Central memory CD8-positive, alpha-beta T cell (primary cell): Measurements from ENCODE around the gene MYH6.
"Not testable (repeated sequence)": the region's sequence is repeated elsewhere in the genome, so short reads cannot be mapped to it uniquely, and the experiment has no call there.

Experiments used
- ATAC-seq: fragments of 150-1000 bp; cut with Tn5 transposase; replicated peaks from 2 replicates; pipeline ENCODE4 v1.10.0; 2022; ENCODE audit warnings: mild to moderate bottlenecking, moderate FRiP score, moderate number of reproducible peaks; ENCODE audit not compliant: poor library complexity, severe bottlenecking; ENCODE audit errors: extremely low read depth
- DNase-seq, 2 donors: peaks; one replicate each; pipeline ENCODE4 v3.0.0; 2021; ENCODE audit warnings: low spot score in 2 of 2
- H3K27ac Mint-ChIP-seq: one replicate; pipeline ENCODE4 v1.8.0; 2022; ENCODE audit warnings: low read depth, mild to moderate bottlenecking, moderate library complexity, mixed read lengths
- H3K27me3 Mint-ChIP-seq: one replicate; pipeline ENCODE4 v1.8.0; 2022; ENCODE audit warnings: mixed read lengths
- H3K36me3 Mint-ChIP-seq: one replicate; pipeline ENCODE4 v1.8.0; 2022; ENCODE audit warnings: mild to moderate bottlenecking, moderate library complexity, mixed read lengths; ENCODE audit not compliant: insufficient read depth
- H3K4me1 Mint-ChIP-seq: one replicate; pipeline ENCODE4 v1.8.0; 2022; ENCODE audit warnings: mixed read lengths
- H3K4me3 Mint-ChIP-seq: one replicate; pipeline ENCODE4 v1.8.0; 2022; ENCODE audit warnings: mild to moderate bottlenecking, moderate library complexity, mixed read lengths
- H3K9me3 Mint-ChIP-seq: one replicate; pipeline ENCODE4 v1.8.0; 2022; ENCODE audit warnings: mixed read lengths

The MYH6 gene

GRCh38 chr14:23396126-23396525 is 11.9 kb downstream of the MYH6 start:
- ATAC-seq (no peak), DNase-seq (no peak)
- Mint-ChIP-seq H3K4me1 (no peaks in the 10 kb centered on the region), H3K36me3 (peaks cover 3% of the 10 kb centered on the region), H3K9me3 (no peaks in the 10 kb centered on the region), H3K27ac (no peak overlapping the region), H3K4me3 (no peak overlapping the region), H3K27me3 (peaks cover 19% of the 10 kb centered on the region)

GRCh38 chr14:23392613-23393012 is 15.5 kb downstream of the MYH6 start:
- DNase-seq (no peak), ATAC-seq (no peak)
- Mint-ChIP-seq H3K9me3 (no peaks in the 10 kb centered on the region), H3K27me3 (peaks cover 45% of the 10 kb centered on the region), H3K36me3 (peaks cover 3% of the 10 kb centered on the region), H3K4me3 (no peak overlapping the region), H3K4me1 (no peaks in the 10 kb centered on the region), H3K27ac (no peak overlapping the region)

- not testable (repeated sequence) for H3K27ac Mint-ChIP-seq, ATAC-seq, DNase-seq, H3K9me3 Mint-ChIP-seq, H3K36me3 Mint-ChIP-seq, H3K4me1 Mint-ChIP-seq, H3K4me3 Mint-ChIP-seq
- peaks cover 45% of the 10 kb centered on the region for H3K27me3 Mint-ChIP-seq
Measured at GRCh38 chr14:23389871-23390270, 18.2 kb downstream of the MYH6 start.

GRCh38 chr14:23389396-23389795 is 18.7 kb downstream of the MYH6 start:
- H3K27ac Mint-ChIP-seq = no peak overlapping the region
- H3K4me1 Mint-ChIP-seq = no peaks in the 10 kb centered on the region
- ATAC-seq = no peak
- peaks cover 47% of the 10 kb centered on the region for H3K27me3 Mint-ChIP-seq
- H3K4me3 Mint-ChIP-seq = no peak overlapping the region
- DNase-seq = no peak
- H3K36me3 Mint-ChIP-seq = peaks cover 3% of the 10 kb centered on the region
- no peaks in the 10 kb centered on the region for H3K9me3 Mint-ChIP-seq

- ATAC-seq (no peak), DNase-seq (no peak)
- Mint-ChIP-seq H3K36me3 (peaks cover 3% of the 10 kb centered on the region), H3K9me3 (no peaks in the 10 kb centered on the region), H3K4me1 (no peaks in the 10 kb centered on the region), H3K27me3 (peaks cover 51% of the 10 kb centered on the region), H3K27ac (no peak overlapping the region), H3K4me3 (no peak overlapping the region)
Measured at GRCh38 chr14:23388996-23389395, 19.1 kb downstream of the MYH6 start.

- no peaks in the 10 kb centered on the region for H3K4me1 Mint-ChIP-seq
- H3K36me3 Mint-ChIP-seq = peaks cover 3% of the 10 kb centered on the region
- no peak overlapping the region for H3K27ac Mint-ChIP-seq
- ATAC-seq (no peak), DNase-seq (no peak)
- H3K27me3 Mint-ChIP-seq = peaks cover 52% of the 10 kb centered on the region
- H3K9me3 Mint-ChIP-seq = no peaks in the 10 kb centered on the region
- no peak overlapping the region for H3K4me3 Mint-ChIP-seq
Measured at GRCh38 chr14:23387916-23388882, 19.9 kb downstream of the MYH6 start.

- peaks cover 63% of the 10 kb centered on the region for H3K27me3 Mint-ChIP-seq
- DNase-seq (no peak), ATAC-seq (no peak)
- no peaks in the 10 kb centered on the region for H3K4me1 Mint-ChIP-seq
- H3K27ac Mint-ChIP-seq = no peak overlapping the region
- H3K36me3 Mint-ChIP-seq = peaks cover 3% of the 10 kb centered on the region
- H3K9me3 Mint-ChIP-seq = no peaks in the 10 kb centered on the region
- H3K4me3 Mint-ChIP-seq = no peak overlapping the region
Measured at GRCh38 chr14:23386999-23387398, 21.1 kb downstream of the MYH6 start.

- DNase-seq, H3K36me3 Mint-ChIP-seq, ATAC-seq, H3K27ac Mint-ChIP-seq, H3K9me3 Mint-ChIP-seq, H3K4me3 Mint-ChIP-seq, H3K4me1 Mint-ChIP-seq: not testable (repeated sequence)
- peaks cover 70% of the 10 kb centered on the region for H3K27me3 Mint-ChIP-seq
Measured at GRCh38 chr14:23386266-23386657, 21.8 kb downstream of the MYH6 start.

GRCh38 chr14:23385642-23386265 is 22.3 kb downstream of the MYH6 start:
- H3K4me3 Mint-ChIP-seq = no peak overlapping the region
- no peak overlapping the region for H3K27ac Mint-ChIP-seq
- peaks cover 70% of the 10 kb centered on the region for H3K27me3 Mint-ChIP-seq
- H3K4me1 Mint-ChIP-seq = no peaks in the 10 kb centered on the region
- no peak for ATAC-seq
- no peak for DNase-seq
- H3K36me3 Mint-ChIP-seq = peaks cover 3% of the 10 kb centered on the region
- no peaks in the 10 kb centered on the region for H3K9me3 Mint-ChIP-seq

- H3K27me3 Mint-ChIP-seq = peaks cover 70% of the 10 kb centered on the region
- no peaks in the 10 kb centered on the region for H3K9me3 Mint-ChIP-seq
- peaks cover 3% of the 10 kb centered on the region for H3K36me3 Mint-ChIP-seq
- no peak for DNase-seq
- no peaks in the 10 kb centered on the region for H3K4me1 Mint-ChIP-seq
- H3K4me3 Mint-ChIP-seq = no peak overlapping the region
- no peak overlapping the region for H3K27ac Mint-ChIP-seq
- ATAC-seq = no peak
Measured at GRCh38 chr14:23385244-23385641, 22.8 kb downstream of the MYH6 start.

- Mint-ChIP-seq H3K36me3 (peaks cover 3% of the 10 kb centered on the region), H3K4me1 (no peaks in the 10 kb centered on the region), H3K9me3 (no peaks in the 10 kb centered on the region), H3K27ac (no peak overlapping the region), H3K4me3 (no peak overlapping the region), H3K27me3 (peaks cover 63% of the 10 kb centered on the region)
- DNase-seq (no peak), ATAC-seq (no peak)
Measured at GRCh38 chr14:23384364-23385080, 23.6 kb downstream of the MYH6 start.

- Mint-ChIP-seq H3K27me3 (peaks cover 61% of the 10 kb centered on the region), H3K4me1 (no peaks in the 10 kb centered on the region), H3K27ac (no peak overlapping the region), H3K9me3 (no peaks in the 10 kb centered on the region), H3K4me3 (no peak overlapping the region), H3K36me3 (peaks cover 3% of the 10 kb centered on the region)
- ATAC-seq (no peak), DNase-seq (no peak)
Measured at GRCh38 chr14:23382731-23383440, 25.2 kb downstream of the MYH6 start.
